GM06990 (cell line): ENCODE data around the gene METTL27.
"Not testable (repeated sequence)": the region's sequence is repeated elsewhere in the genome, so short reads cannot be mapped to it uniquely, and the experiment has no call there.

Experiments used
- DNase-seq: peaks from one replicate; pipeline ENCODE4 v3.0.0-alpha.2; 2011; ENCODE audit not compliant: insufficient read length; ENCODE audit errors: extremely low read depth
- H3K27me3 ChIP-seq: replicated peaks from 2 replicates; pipeline ENCODE4 v1.6.0; 2011; ENCODE audit warnings: low read length; ENCODE audit not compliant: control insufficient read depth, insufficient read depth
- H3K36me3 ChIP-seq: 2 replicates; pipeline ENCODE4 v1.5.1; 2011; ENCODE audit warnings: low read length; ENCODE audit not compliant: control insufficient read depth, insufficient read depth
- H3K4me3 ChIP-seq: replicated peaks from 2 replicates; pipeline ENCODE4 v1.5.1; 2011; ENCODE audit warnings: low read depth, mild to moderate bottlenecking, control low read depth, low read length
- TF ChIP-seq, protein P1 (sequence below): IDR thresholded peaks from 2 replicates; pipeline ENCODE4 v1.5.1; 2011; ENCODE audit warnings: low read length, control low read depth, mild to moderate bottlenecking, inconsistent platforms; ENCODE audit not compliant: insufficient read depth, poor library complexity, severe bottlenecking

Gene METTL27

DNA sequence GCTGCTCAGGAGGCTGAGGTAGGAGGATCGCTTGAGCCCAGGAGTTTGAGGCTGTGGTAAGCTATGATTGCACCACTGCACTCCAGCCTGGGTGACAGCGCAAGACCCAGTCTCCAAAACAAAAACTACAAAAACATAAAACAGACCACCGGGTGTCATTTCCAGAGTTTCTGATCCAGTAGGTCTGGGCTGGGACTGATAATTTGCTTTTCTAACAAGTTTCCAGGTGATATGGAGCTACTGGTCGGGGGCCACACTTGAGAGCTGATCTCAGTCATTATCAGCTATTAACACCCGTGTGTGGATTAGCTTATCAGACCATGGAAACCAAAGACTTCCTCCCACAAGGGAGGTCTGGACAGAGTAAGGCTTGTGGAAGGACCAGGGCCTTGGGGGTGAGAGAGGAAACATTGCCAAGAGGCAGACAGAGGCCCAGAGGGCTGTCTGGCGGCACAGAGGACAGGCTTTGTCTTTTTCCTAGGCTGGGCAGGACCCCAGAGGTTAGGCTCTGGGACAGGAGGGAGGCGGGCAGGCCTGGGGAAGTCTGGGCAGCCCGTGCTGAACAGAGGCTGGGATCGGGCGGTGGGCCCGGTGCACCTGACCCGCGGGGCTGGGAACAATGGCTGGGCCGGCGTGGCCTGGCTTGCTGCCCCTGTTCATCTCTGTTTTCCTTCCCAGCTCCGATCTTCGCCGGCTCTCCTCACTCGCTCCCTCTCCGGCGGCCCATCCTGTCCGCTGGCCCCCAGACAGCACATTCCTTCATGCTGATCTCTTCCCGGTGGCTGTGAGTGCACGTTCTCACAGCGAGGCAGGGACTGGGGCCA, 43.9 kb upstream of the METTL27 start:
- no peak for DNase-seq
- Histone ChIP-seq H3K4me3 (no peak overlapping the region), H3K36me3 (no peaks in the 10 kb centered on the region), H3K27me3 (no peaks in the 10 kb centered on the region; the same call in 1 of the 2 replicates)
- TF ChIP-seq, protein P1, sequence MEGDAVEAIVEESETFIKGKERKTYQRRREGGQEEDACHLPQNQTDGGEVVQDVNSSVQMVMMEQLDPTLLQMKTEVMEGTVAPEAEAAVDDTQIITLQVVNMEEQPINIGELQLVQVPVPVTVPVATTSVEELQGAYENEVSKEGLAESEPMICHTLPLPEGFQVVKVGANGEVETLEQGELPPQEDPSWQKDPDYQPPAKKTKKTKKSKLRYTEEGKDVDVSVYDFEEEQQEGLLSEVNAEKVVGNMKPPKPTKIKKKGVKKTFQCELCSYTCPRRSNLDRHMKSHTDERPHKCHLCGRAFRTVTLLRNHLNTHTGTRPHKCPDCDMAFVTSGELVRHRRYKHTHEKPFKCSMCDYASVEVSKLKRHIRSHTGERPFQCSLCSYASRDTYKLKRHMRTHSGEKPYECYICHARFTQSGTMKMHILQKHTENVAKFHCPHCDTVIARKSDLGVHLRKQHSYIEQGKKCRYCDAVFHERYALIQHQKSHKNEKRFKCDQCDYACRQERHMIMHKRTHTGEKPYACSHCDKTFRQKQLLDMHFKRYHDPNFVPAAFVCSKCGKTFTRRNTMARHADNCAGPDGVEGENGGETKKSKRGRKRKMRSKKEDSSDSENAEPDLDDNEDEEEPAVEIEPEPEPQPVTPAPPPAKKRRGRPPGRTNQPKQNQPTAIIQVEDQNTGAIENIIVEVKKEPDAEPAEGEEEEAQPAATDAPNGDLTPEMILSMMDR = no peak

DNA sequence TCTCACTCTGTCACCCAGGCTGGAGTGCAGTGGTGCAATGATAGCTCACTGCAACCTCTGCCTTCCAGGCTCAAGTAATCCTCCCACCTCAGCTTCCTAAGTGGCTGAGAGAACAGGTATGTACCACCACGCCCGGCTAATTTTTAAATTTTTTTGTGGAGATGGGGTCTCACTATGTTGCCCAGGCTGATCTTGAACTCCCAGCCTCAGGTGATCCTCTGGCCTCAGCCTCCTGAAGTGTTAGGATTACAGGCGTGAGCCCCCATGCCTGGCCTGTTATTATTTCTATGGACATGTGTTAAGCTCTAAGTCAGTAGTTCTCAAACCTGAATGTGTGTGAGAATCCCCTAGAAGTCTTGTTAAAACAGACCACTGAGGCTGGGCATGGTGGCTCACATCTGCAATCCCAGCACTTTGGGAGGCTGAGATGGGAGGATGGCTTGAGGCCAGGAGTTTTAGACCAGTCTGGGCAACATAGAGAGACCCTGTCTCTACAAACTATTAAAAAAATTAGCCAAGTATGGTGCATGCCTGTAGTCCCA, 43.2 kb upstream of the METTL27 start:
- Histone ChIP-seq H3K36me3 (no peaks in the 10 kb centered on the region), H3K27me3 (no peaks in the 10 kb centered on the region; the same call in 1 of the 2 replicates), H3K4me3 (no peak overlapping the region)
- TF ChIP-seq, protein P1 = no peak
- no peak for DNase-seq

DNA sequence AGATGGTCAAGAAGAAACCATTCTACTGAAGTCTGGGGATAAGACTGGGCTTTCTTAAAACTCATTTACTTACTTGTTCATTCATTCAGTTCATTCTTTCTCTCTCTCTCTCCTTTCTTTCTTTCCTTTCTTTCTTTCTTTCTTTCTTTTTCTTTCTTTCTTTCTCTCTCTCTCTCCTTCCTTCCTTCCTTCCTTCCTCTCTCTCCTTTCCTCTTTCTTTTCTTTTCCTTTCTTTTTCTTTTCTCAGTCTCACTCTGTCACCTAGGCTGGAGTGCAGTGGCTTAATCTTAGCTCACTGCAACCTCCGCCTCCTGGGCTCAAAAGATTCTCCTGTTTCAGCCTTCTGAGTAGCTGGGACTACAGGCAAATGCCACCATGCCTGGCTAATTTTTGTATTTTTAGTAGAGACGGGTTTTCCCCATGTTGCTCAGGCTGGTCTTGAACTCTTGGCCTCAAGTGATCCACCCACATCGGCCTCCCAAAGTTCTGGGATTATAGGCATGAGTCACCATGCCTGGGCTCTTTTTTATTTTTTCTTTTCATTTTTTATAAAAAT, 42.6 kb upstream of the METTL27 start:
- not testable (repeated sequence) for H3K27me3 ChIP-seq, H3K4me3 ChIP-seq, DNase-seq, H3K36me3 ChIP-seq

DNA sequence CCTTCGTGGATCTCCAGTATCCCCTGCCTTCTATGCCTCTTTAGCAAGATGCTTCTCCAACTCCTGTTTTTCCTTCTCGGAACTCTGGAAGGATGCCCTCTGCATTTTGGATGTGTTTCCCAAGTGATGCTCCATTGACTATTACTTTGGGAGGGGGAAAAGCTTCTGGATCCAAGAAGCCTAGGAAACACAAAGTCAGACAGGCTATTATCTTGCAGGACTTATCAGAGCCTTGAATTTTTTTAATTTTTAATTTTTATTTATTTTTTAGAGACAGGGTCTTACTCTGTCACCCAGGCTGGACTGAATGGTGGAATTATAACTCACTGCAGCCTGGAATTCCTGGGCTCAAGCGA, 39.7 kb upstream of the METTL27 start:
- no peaks in the 10 kb centered on the region for H3K36me3 ChIP-seq

DNA sequence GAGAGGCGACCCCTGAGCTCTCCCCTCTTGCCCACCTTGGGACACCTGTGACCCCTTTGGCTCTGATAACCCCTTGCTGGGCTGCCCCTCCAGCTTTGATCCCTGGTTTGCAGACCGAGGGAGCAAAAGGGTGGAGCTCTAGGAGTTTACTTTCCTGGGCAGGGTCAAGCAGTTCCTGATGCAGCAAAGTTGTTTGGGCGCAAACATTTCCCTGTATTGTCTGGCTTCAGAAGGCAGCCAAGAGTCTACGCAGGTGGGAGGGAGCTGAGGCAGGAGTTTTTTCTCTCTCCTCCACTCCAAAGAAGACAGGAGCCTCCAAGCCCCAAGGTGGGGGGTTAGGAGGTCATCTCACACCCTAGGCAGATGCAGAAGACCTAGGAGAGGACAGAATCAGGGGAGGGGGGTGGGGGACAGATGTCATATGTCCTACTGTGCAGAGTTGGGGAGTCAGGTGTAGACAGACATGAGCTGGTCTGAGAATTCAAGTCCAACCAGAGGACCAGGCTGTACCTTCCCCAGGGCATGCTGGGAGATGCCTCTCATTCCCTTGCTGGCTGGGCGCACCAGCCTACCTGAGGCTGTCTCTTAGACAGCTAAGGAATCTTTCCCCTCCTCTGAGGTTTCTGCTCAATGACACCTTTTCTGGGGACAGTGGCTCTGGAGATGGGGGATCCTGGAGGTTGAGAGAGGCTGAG, 39.2 kb upstream of the METTL27 start:
- no peaks in the 10 kb centered on the region for H3K36me3 ChIP-seq
- H3K4me3 ChIP-seq = no peak overlapping the region
- no peaks in the 10 kb centered on the region; the same call in 1 of the 2 replicates for H3K27me3 ChIP-seq
- no peak for DNase-seq
- TF ChIP-seq, protein P1 = no peak

More for the DNA sequence above, 39.7 kb upstream of the METTL27 start:
- Histone ChIP-seq H3K27me3 (no peaks in the 10 kb centered on the region; the same call in 1 of the 2 replicates), H3K4me3 (no peak overlapping the region)
- TF ChIP-seq, protein P1 = no peak
- DNase-seq = no peak
